SK-N-SH (cell line): Measurements from ENCODE around the gene PPM1A. TPM values are rescaled to one million over a fixed set of nuclear protein-coding genes. Genes with fewer than 3 reads are reported as not detected.

Experiments
- CTCF ChIA-PET: fragments of 300-600, 350-600 bp; formaldehyde crosslinking; extraction: SDS; loops from one replicate; lab custom pipeline; 2021; lab: Yijun Ruan, JAX
- POLR2A ChIA-PET: fragments of 350-600 bp; sonication (Branson Sonifier 250); formaldehyde crosslinking; extraction: SDS; loops from one replicate; lab custom pipeline; 2020; ENCODE audit warnings: antibody characterized with exemption, inconsistent platforms; lab: Yijun Ruan, JAX
- DNase-seq: peaks from one replicate; pipeline ENCODE4 v3.0.0; 2012
- H2AFZ ChIP-seq: fragments of 200-600 bp; sonication (generic); 2 replicates; pipeline ENCODE4 v1.8.1; 2016; ENCODE audit warnings: antibody characterized with exemption, mild to moderate bottlenecking, low read depth
- H3F3A ChIP-seq: fragments of 200-600 bp; sonication (generic); replicated peaks from 2 replicates; pipeline ENCODE3; 2016; ENCODE audit warnings: antibody characterized with exemption, mild to moderate bottlenecking; ENCODE audit not compliant: insufficient read depth
- H3K27ac ChIP-seq, 2 experiments: fragments of 200-500 bp in 1 of 2; fragments of 200-600 bp in 1 of 2; sonication (Bioruptor generic) in 1 of 2; sonication (generic), shearing (Covaris generic) in 1 of 2; 2 replicates each; pipeline versions ENCODE4 v1.5.1 to v1.6.1; 2014 to 2016; ENCODE audit warnings: low read depth in 2 of 2, inconsistent platforms in 1 of 2, low read length in 1 of 2, mild to moderate bottlenecking in 1 of 2, mixed read lengths in 1 of 2
- H3K27me3 ChIP-seq: fragments of 200-600 bp; sonication (generic), shearing (Covaris generic); 2 replicates; pipeline ENCODE4 v1.6.1; 2016; ENCODE audit warnings: mixed run types; ENCODE audit not compliant: insufficient read depth
- H3K36me3 ChIP-seq, 2 experiments: fragments of 200-500 bp in 1 of 2; fragments of 200-600 bp in 1 of 2; sonication (Bioruptor generic) in 1 of 2; sonication (generic) in 1 of 2; replicated peaks in 1 of 2; 2 replicates each; pipeline versions ENCODE3 to v1.5.1; 2014 to 2016; ENCODE audit warnings: low read length in 1 of 2, mild to moderate bottlenecking in 1 of 2; ENCODE audit not compliant: insufficient read depth in 2 of 2, control insufficient read depth in 1 of 2
- H3K4me1 ChIP-seq, 2 experiments: fragments of 200-500 bp in 1 of 2; fragments of 200-600 bp in 1 of 2; sonication (Bioruptor generic) in 1 of 2; sonication (generic), shearing (Covaris generic) in 1 of 2; 2 replicates each; pipeline versions ENCODE4 v1.5.1 to v1.6.1; 2014 to 2016; ENCODE audit warnings: low read depth in 1 of 2, low read length in 1 of 2, mixed run types in 1 of 2; ENCODE audit not compliant: insufficient read depth in 2 of 2, control insufficient read depth in 1 of 2
- H3K4me2 ChIP-seq: fragments of 200-600 bp; sonication (generic), shearing (Covaris generic); 2 replicates; pipeline ENCODE4 v1.6.1; 2017; ENCODE audit warnings: mixed run types
- H3K4me3 ChIP-seq, 2 experiments: fragments of 200-500 bp in 1 of 2; fragments of 200-600 bp in 1 of 2; sonication (Bioruptor generic) in 1 of 2; sonication (generic), shearing (Covaris generic) in 1 of 2; 2 replicates each; pipeline versions ENCODE4 v1.5.1 to v1.8.1; 2014 to 2016; ENCODE audit warnings: low read depth in 2 of 2, inconsistent platforms in 1 of 2, low read length in 1 of 2, mild to moderate bottlenecking in 1 of 2, mixed read lengths in 1 of 2, moderate library complexity in 1 of 2
- H3K79me2 ChIP-seq: fragments of 200-600 bp; sonication (generic); 2 replicates; pipeline ENCODE4 v1.8.1; 2017; ENCODE audit warnings: mild to moderate bottlenecking; ENCODE audit not compliant: insufficient read depth
- H3K9ac ChIP-seq: fragments of 200-600 bp; sonication (generic); 2 replicates; pipeline ENCODE4 v1.6.1; 2017; ENCODE audit warnings: mixed run types
- H3K9me2 ChIP-seq: fragments of 200-600 bp; sonication (generic); 2 replicates; pipeline ENCODE4 v1.6.1; 2017; ENCODE audit warnings: mixed run types
- H3K9me3 ChIP-seq: fragments of 200-600 bp; sonication (generic); 2 replicates; pipeline ENCODE4 v1.6.1; 2017; ENCODE audit warnings: mixed run types, mild to moderate bottlenecking, moderate library complexity
- H4K20me1 ChIP-seq: fragments of 200-600 bp; sonication (generic); 2 replicates; pipeline ENCODE4 v1.6.1; 2017; ENCODE audit warnings: mild to moderate bottlenecking, mixed run types; ENCODE audit not compliant: insufficient read depth
- CHD2 ChIP-seq: fragments of 150-350 bp; IDR thresholded peaks from 2 replicates; pipeline ENCODE4 v1.6.1; 2018; ENCODE audit warnings: low read length; ENCODE audit not compliant: partially characterized antibody
- ELF1 ChIP-seq: IDR thresholded peaks from 2 replicates; pipeline ENCODE4 v1.4.0; 2012
- EP300 ChIP-seq, 2 experiments: IDR thresholded peaks; 2 replicates each; pipeline versions ENCODE4 v1.4.0 to v1.6.1; 2012; ENCODE audit warnings: borderline replicate concordance in 1 of 2, low read depth in 1 of 2, low read length in 1 of 2
- FOXJ3 ChIP-seq: sonication (generic); formaldehyde crosslinking; IDR thresholded peaks from 2 replicates; pipeline ENCODE4 v1.5.1; 2020; ENCODE audit warnings: mild to moderate bottlenecking, missing genetic modification reagents
- FOXM1 ChIP-seq: IDR thresholded peaks from 2 replicates; pipeline ENCODE4 v1.4.0; 2012; ENCODE audit warnings: low read depth, mild to moderate bottlenecking
- GABPA ChIP-seq: IDR thresholded peaks from 2 replicates; pipeline ENCODE4 v1.4.0; 2012; ENCODE audit warnings: low read depth, mild to moderate bottlenecking
- GATA2 ChIP-seq: sonication (generic); formaldehyde crosslinking; IDR thresholded peaks from 2 replicates; pipeline ENCODE4 v1.5.0; 2020; ENCODE audit warnings: mild to moderate bottlenecking, missing genetic modification reagents
- JUND ChIP-seq: IDR thresholded peaks from 2 replicates; pipeline ENCODE4 v1.4.0; 2012
- MEF2A ChIP-seq: IDR thresholded peaks from 2 replicates; pipeline ENCODE4 v1.4.0; 2012; ENCODE audit warnings: low read depth, borderline replicate concordance
- NFIC ChIP-seq: IDR thresholded peaks from 2 replicates; pipeline ENCODE4 v1.4.0; 2012; ENCODE audit warnings: borderline replicate concordance
- RAD21 ChIP-seq: IDR thresholded peaks from 2 replicates; pipeline ENCODE4 v1.6.1; 2012; ENCODE audit warnings: mild to moderate bottlenecking, low read length
- SIN3A ChIP-seq: IDR thresholded peaks from 2 replicates; pipeline ENCODE4 v1.6.1; 2012; ENCODE audit warnings: low read depth, mild to moderate bottlenecking, low read length, moderate library complexity, borderline replicate concordance
- TAF1 ChIP-seq: IDR thresholded peaks from 2 replicates; pipeline ENCODE4 v1.6.1; 2012; ENCODE audit warnings: low read depth, mild to moderate bottlenecking, low read length, moderate library complexity, borderline replicate concordance
- TCF12 ChIP-seq: IDR thresholded peaks from 2 replicates; pipeline ENCODE4 v1.4.0; 2012
- TEAD4 ChIP-seq: IDR thresholded peaks from 2 replicates; pipeline ENCODE4 v1.4.0; 2012; ENCODE audit warnings: mild to moderate bottlenecking, borderline replicate concordance; ENCODE audit not compliant: insufficient read depth
- YY1 ChIP-seq: IDR thresholded peaks from 2 replicates; pipeline ENCODE4 v1.4.0; 2012; ENCODE audit warnings: low read depth, mild to moderate bottlenecking
- WGBS: methylation state at CpG from one replicate; pipeline ENCODE4 v1.1.6; 2017; ENCODE audit warnings: low lambda C conversion rate; 5-methylcytosine and 5-hydroxymethylcytosine counted together
- polyA plus RNA-seq, 3 experiments: library from polyadenylated mRNA; depleted of rRNA; stranded (reverse); fragments of >200 nt; gene quantifications; 2 replicates each; pipeline ENCODE4 v1.2.3, GENCODE V29; 2012
- TF ChIP-seq, protein P1 (sequence below): IDR thresholded peaks from 2 replicates; pipeline ENCODE4 v1.6.1; 2012; ENCODE audit warnings: mild to moderate bottlenecking, low read depth, low read length, moderate library complexity
- TF ChIP-seq, protein P2 (sequence below): fragments of 150-350 bp; IDR thresholded peaks from 2 replicates; pipeline ENCODE4 v1.6.1; 2016; ENCODE audit warnings: mild to moderate bottlenecking, low read depth, low read length
- TF ChIP-seq, protein P3 (sequence below): fragments of 150-350 bp; IDR thresholded peaks from 2 replicates; pipeline ENCODE4 v1.6.1; 2017; ENCODE audit warnings: antibody characterized with exemption, low read length, low read depth, borderline replicate concordance
- TF ChIP-seq, protein P4 (sequence below): IDR thresholded peaks from 2 replicates; pipeline ENCODE4 v1.4.0; 2012; ENCODE audit warnings: low read depth

PPM1A gene
- polyA plus RNA-seq, 1 of the 3 experiments (the other 2 are of a cell fraction), result 12.3 TPM

DNA sequence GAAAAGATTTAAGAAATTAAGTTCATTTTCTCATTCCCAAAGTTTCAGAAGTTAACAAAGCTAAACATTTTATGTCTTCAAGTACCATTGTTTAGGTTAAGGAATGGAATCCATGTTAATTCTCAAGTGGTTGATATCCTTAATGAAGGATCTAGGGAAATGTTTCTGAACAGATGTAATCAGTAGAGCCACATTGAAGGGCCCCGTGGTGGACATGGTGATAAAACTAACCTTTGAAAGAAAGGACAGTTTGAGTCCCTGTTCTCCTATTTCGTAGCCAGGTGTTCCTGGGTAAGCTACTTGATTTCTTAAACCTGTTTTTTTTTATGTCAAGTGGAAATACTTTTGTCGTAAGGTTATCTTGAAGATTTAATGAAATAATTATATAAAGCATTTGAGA lies 4.6 kb downstream of the PPM1A start:
- H3K4me3 ChIP-seq, result no peak overlapping the region
- TF ChIP-seq NFIC (no peak), FOXM1 (no peak), TCF12 (no peak), CHD2 (no peak), SIN3A (no peak), GABPA (no peak), JUND (no peak), TAF1 (no peak), YY1 (no peak), EP300 (IDR thresholded peaks at IDR 0.05; ENCODE audit: borderline replicate concordance in 1 of 2, low read depth in 1 of 2, low read length in 1 of 2) (no peak), ELF1 (no peak), FOXJ3 (CRISPR knock-in tag) (no peak), GATA2 (CRISPR knock-in tag) (no peak), RAD21 (no peak), MEF2A (no peak), TEAD4 (no peak)
- TF ChIP-seq, protein P1, sequence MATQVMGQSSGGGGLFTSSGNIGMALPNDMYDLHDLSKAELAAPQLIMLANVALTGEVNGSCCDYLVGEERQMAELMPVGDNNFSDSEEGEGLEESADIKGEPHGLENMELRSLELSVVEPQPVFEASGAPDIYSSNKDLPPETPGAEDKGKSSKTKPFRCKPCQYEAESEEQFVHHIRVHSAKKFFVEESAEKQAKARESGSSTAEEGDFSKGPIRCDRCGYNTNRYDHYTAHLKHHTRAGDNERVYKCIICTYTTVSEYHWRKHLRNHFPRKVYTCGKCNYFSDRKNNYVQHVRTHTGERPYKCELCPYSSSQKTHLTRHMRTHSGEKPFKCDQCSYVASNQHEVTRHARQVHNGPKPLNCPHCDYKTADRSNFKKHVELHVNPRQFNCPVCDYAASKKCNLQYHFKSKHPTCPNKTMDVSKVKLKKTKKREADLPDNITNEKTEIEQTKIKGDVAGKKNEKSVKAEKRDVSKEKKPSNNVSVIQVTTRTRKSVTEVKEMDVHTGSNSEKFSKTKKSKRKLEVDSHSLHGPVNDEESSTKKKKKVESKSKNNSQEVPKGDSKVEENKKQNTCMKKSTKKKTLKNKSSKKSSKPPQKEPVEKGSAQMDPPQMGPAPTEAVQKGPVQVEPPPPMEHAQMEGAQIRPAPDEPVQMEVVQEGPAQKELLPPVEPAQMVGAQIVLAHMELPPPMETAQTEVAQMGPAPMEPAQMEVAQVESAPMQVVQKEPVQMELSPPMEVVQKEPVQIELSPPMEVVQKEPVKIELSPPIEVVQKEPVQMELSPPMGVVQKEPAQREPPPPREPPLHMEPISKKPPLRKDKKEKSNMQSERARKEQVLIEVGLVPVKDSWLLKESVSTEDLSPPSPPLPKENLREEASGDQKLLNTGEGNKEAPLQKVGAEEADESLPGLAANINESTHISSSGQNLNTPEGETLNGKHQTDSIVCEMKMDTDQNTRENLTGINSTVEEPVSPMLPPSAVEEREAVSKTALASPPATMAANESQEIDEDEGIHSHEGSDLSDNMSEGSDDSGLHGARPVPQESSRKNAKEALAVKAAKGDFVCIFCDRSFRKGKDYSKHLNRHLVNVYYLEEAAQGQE, result no peak
- TF ChIP-seq, protein P2, sequence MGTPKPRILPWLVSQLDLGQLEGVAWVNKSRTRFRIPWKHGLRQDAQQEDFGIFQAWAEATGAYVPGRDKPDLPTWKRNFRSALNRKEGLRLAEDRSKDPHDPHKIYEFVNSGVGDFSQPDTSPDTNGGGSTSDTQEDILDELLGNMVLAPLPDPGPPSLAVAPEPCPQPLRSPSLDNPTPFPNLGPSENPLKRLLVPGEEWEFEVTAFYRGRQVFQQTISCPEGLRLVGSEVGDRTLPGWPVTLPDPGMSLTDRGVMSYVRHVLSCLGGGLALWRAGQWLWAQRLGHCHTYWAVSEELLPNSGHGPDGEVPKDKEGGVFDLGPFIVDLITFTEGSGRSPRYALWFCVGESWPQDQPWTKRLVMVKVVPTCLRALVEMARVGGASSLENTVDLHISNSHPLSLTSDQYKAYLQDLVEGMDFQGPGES, result no peak
- TF ChIP-seq, protein P3, sequence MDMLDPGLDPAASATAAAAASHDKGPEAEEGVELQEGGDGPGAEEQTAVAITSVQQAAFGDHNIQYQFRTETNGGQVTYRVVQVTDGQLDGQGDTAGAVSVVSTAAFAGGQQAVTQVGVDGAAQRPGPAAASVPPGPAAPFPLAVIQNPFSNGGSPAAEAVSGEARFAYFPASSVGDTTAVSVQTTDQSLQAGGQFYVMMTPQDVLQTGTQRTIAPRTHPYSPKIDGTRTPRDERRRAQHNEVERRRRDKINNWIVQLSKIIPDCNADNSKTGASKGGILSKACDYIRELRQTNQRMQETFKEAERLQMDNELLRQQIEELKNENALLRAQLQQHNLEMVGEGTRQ, result no peak
- TF ChIP-seq, protein P4, sequence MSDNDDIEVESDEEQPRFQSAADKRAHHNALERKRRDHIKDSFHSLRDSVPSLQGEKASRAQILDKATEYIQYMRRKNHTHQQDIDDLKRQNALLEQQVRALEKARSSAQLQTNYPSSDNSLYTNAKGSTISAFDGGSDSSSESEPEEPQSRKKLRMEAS, result no peak
- TF ChIP-seq, all 33 proteins: peak for 0
- no peak overlapping the region for H3K27ac ChIP-seq
- H3K9me3 ChIP-seq, result no peaks in the 10 kb centered on the region
- ChIA-PET CTCF (interaction anchor here (0.8 to 1.1 kb wide), 3 partner anchors 14 to 309 kb away, joined by 3 to 4 read pairs (median 3); no protein-coding TSS in a partner anchor), POLR2A (no interaction called here)
- H3K4me2 ChIP-seq, result no peak overlapping the region
- no peaks in the 10 kb centered on the region for H3K27me3 ChIP-seq
- H4K20me1 ChIP-seq, result peaks cover 85% of the 10 kb centered on the region
- H2AFZ ChIP-seq, result no peak overlapping the region
- H3K79me2 ChIP-seq, result peaks cover 89% of the 10 kb centered on the region
- H3K4me1 ChIP-seq, result peaks cover 0 to 20% of the 10 kb centered on the region in 2 experiments; a peak in 3 of 4 replicates
- no peaks in the 10 kb centered on the region for H3K9me2 ChIP-seq
- no peaks in the 10 kb centered on the region for H3F3A ChIP-seq
- no peak for DNase-seq
- H3K36me3 ChIP-seq, result peaks cover 0 to 7% of the 10 kb centered on the region in 2 experiments
- WGBS, result 93% methylated on average over 3 of the region's 3 CpGs
- no peak overlapping the region for H3K9ac ChIP-seq
